ENCODE results near the gene DNAH1.
A peak's percentile ranks its signal among the peaks of the same experiment; 100 is the strongest.

DNAH1 gene

DNA sequence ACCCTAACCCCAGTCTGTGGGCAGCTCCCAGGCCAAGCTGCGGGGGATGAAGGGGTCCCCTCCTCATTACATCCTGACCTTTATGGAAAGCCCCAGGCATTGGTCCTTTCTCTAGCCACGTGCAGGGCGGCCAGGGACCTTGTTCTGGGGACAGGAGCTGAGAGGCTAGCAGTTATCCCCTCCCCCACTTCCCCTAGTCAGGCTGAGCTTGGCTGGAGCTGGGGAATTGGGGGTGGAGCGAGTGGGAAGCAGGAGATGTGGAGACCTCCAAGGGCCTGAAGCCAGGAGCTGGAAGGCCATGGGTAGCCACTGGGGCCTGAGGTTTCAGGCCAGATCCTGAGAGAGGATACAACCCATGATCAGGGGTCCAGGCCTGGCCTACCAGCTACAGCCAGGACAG, 45.8 kb downstream of the DNAH1 start:
- no peak overlapping the region for H3K9ac ChIP-seq
- H4K20me1 ChIP-seq = no peaks in the 10 kb centered on the region
- H3K27ac ChIP-seq = no peak overlapping the region
- H3K4me1 ChIP-seq = peaks cover 10% of the 10 kb centered on the region; the same call in 1 of the 2 replicates
- TF ChIP-seq Cebpa-rat (IDR thresholded peaks at IDR 0.05) = no peak
- no peak overlapping the region for H3K4me3 ChIP-seq
- H3K27me3 ChIP-seq = no peaks in the 10 kb centered on the region
- no peak overlapping the region for H3K4me2 ChIP-seq
- peaks cover 95% of the 10 kb centered on the region for H3K36me3 ChIP-seq
- H3K9me3 ChIP-seq = no peaks in the 10 kb centered on the region

DNA sequence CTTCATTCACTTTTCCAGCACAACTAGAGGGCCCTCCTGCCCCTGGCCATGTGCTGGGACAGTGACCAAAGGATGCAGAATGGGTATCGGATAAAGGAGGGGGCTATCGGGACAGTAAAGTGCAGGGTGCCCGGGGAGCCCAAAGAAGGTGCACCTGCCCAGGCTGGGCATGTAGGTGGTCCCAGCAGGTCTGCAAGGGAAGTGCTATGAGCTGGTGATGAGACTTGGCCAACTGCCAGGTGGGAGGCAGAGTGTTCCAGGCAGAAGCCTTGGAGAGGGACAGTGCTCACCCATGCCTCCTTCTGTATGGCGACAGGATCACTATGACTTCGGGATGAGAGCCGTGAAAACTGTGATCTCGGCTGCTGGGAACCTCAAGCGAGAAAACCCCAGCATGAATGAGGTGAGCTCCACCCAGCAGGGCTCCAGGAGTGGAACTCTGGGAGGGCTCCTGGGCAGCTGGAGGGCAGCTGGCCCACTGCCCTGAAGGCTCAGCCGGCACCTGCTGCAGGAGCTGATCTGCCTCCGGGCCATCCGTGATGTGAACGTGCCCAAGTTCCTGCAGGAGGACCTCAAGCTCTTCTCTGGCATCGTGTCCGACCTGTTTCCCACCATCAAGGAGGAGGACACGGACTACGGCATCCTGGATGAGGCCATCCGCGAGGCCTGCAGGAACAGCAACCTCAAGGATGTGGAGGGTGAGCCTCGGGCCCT, 48.4 kb downstream of the DNAH1 start:
- TF ChIP-seq Cebpa-rat (IDR thresholded peaks at IDR 0.05) = no peak
- Histone ChIP-seq H3K9ac (no peak overlapping the region), H4K20me1 (no peaks in the 10 kb centered on the region), H3K27me3 (no peaks in the 10 kb centered on the region), H3K4me1 (peaks cover 10% of the 10 kb centered on the region; the same call in 1 of the 2 replicates), H3K4me3 (no peak overlapping the region), H3K36me3 (peaks cover 80% of the 10 kb centered on the region), H3K9me3 (no peaks in the 10 kb centered on the region), H3K27ac (no peak overlapping the region), H3K4me2 (no peak overlapping the region)

DNA sequence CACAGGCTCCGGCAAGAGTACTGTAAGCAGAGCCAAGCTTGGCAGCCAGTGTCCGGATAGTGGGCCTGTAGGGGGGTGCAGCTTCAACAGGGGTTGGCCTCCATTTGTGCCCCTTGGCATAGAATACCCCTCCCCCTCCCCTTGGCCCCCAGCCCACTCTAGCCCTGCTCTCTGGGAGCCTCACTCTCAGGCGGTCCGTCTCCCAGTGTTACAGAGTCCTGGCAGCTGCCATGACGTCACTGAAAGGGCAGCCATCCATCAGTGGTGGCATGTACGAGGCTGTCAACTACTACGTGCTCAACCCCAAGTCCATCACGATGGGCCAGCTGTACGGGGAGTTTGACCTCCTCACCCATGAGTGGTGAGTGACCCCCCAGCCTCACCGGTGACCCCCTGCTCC, 50.4 kb downstream of the DNAH1 start:
- Histone ChIP-seq H3K4me1 (peaks cover 10% of the 10 kb centered on the region; the same call in 1 of the 2 replicates), H3K27ac (no peak overlapping the region), H4K20me1 (no peaks in the 10 kb centered on the region), H3K4me3 (no peak overlapping the region), H3K9ac (no peak overlapping the region), H3K36me3 (peaks cover 73% of the 10 kb centered on the region), H3K9me3 (no peaks in the 10 kb centered on the region), H3K27me3 (no peaks in the 10 kb centered on the region), H3K4me2 (no peak overlapping the region)
- TF ChIP-seq Cebpa-rat (IDR thresholded peaks at IDR 0.05) = no peak

GRCh38 chr3:52367891-52368880, 52.1 kb downstream of the DNAH1 start:
- H3K4me3 ChIP-seq = no peak overlapping the region
- no peak overlapping the region for H3K27ac ChIP-seq
- no peaks in the 10 kb centered on the region for H4K20me1 ChIP-seq
- H3K4me2 ChIP-seq = no peak overlapping the region
- H3K4me1 ChIP-seq = peaks cover 13% of the 10 kb centered on the region
- no peak for TF ChIP-seq Cebpa-rat (IDR thresholded peaks at IDR 0.05)
- no peaks in the 10 kb centered on the region for H3K9me3 ChIP-seq
- H3K27me3 ChIP-seq = no peaks in the 10 kb centered on the region
- H3K36me3 ChIP-seq = peaks cover 62% of the 10 kb centered on the region
- H3K9ac ChIP-seq = no peak overlapping the region

- H3K9ac ChIP-seq = no peak overlapping the region
- H3K4me1 ChIP-seq = peaks cover 35% of the 10 kb centered on the region
- no peak overlapping the region for H3K4me2 ChIP-seq
- H3K36me3 ChIP-seq = peaks cover 43% of the 10 kb centered on the region
- H4K20me1 ChIP-seq = no peaks in the 10 kb centered on the region
- H3K9me3 ChIP-seq = no peaks in the 10 kb centered on the region
- no peak for TF ChIP-seq Cebpa-rat (IDR thresholded peaks at IDR 0.05)
- H3K27ac ChIP-seq = no peak overlapping the region
- no peaks in the 10 kb centered on the region for H3K27me3 ChIP-seq
- H3K4me3 ChIP-seq = no peak overlapping the region
Observed at GRCh38 chr3:52370531-52370930, 54.4 kb downstream of the DNAH1 start.

DNA sequence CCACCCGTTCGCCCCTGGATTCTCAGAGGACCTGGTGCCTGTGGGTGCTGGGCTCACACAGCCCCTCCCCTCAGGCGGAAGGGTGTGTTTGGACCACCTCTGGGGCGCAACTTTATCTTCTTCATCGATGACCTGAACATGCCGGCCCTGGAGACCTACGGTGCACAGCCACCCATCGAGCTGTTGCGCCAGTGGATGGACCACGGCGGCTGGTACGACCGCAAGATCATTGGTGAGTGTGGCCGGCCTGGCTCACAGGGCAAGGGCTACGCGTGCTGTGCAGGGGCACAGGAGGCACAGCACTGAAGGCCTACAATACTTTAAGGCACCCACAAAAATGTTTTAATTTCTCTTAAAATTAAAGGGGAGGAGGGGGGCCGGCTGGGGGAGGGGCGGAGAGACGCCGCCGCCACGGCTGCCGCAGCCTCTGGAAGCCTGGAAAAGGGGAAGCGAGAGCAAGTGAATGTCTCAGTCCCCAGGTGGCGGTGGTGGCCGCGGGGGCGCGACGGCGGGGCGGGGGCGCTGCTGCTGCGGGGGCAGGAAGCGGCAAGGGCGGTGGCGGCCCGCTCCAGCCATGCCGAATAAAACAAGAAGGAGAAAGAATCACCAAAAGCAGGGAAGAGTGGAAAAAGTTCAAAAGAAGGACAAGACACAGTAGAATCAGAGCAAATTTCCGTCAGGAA, 56.8 kb downstream of the DNAH1 start:
- Histone ChIP-seq H3K4me2 (peak overlapping the region; percentile 76), H4K20me1 (no peaks in the 10 kb centered on the region), H3K4me1 (peaks cover 35% of the 10 kb centered on the region), H3K4me3 (no peak overlapping the region), H3K36me3 (peaks cover 35% of the 10 kb centered on the region; the same call in 1 of the 2 replicates), H3K27me3 (no peaks in the 10 kb centered on the region), H3K27ac (peak overlapping the region; percentile 49; the same call in 1 of the 2 replicates), H3K9me3 (no peaks in the 10 kb centered on the region), H3K9ac (0 out of 2 replicates have a peak overlapping the region, but pooled peaks have one; percentile 1)
- no peak for TF ChIP-seq Cebpa-rat (IDR thresholded peaks at IDR 0.05)

GRCh38 chr3:52373676-52374075, 57.6 kb downstream of the DNAH1 start:
- peak overlapping the region; percentile 76 for H3K4me2 ChIP-seq
- peaks cover 37% of the 10 kb centered on the region for H3K4me1 ChIP-seq
- H3K36me3 ChIP-seq = peaks cover 32% of the 10 kb centered on the region; the same call in 1 of the 2 replicates
- no peaks in the 10 kb centered on the region for H3K27me3 ChIP-seq
- H3K27ac ChIP-seq = no peak overlapping the region
- TF ChIP-seq Cebpa-rat (IDR thresholded peaks at IDR 0.05) = no peak
- H3K4me3 ChIP-seq = no peak overlapping the region
- 0 out of 2 replicates have a peak overlapping the region, but pooled peaks have one; percentile 1 for H3K9ac ChIP-seq
- H3K9me3 ChIP-seq = no peaks in the 10 kb centered on the region
- no peaks in the 10 kb centered on the region for H4K20me1 ChIP-seq

- Histone ChIP-seq H3K27me3 (no peaks in the 10 kb centered on the region), H4K20me1 (no peaks in the 10 kb centered on the region), H3K4me1 (peaks cover 41% of the 10 kb centered on the region), H3K27ac (no peak overlapping the region), H3K4me3 (no peak overlapping the region), H3K36me3 (peaks cover 32% of the 10 kb centered on the region; the same call in 1 of the 2 replicates), H3K9ac (no peak overlapping the region), H3K9me3 (no peaks in the 10 kb centered on the region), H3K4me2 (peak overlapping the region; percentile 76)
- TF ChIP-seq Cebpa-rat (IDR thresholded peaks at IDR 0.05) = no peak
Observed at GRCh38 chr3:52374173-52374572, 58.1 kb downstream of the DNAH1 start.

DNA sequence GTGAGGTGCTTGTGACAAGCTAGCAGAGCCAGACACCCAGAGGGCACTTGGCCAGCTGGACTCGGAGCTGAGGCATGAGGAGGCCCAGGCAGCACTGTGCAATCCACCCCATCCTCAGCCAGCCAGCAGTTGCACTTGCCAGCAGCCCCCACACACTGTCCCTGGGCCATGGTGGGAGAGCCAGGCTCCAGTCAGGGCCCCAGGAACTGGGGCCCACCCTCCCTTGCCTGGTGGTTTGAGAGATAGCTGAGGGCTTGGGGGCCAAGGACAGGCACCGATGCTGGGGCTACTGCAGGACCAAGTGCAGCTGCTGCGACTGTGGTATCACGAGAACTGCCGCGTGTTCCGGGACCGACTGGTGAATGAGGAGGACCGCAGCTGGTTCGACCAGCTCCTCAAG, 63.5 kb downstream of the DNAH1 start:
- peaks cover 28% of the 10 kb centered on the region for H3K4me1 ChIP-seq
- TF ChIP-seq Cebpa-rat (IDR thresholded peaks at IDR 0.05) = no peak
- no peaks in the 10 kb centered on the region for H3K9me3 ChIP-seq
- H3K36me3 ChIP-seq = peaks cover 13% of the 10 kb centered on the region; the same call in 1 of the 2 replicates
- H3K4me3 ChIP-seq = no peak overlapping the region
- no peak overlapping the region for H3K4me2 ChIP-seq
- no peak overlapping the region for H3K27ac ChIP-seq
- H3K27me3 ChIP-seq = no peaks in the 10 kb centered on the region
- no peaks in the 10 kb centered on the region for H4K20me1 ChIP-seq
- H3K9ac ChIP-seq = no peak overlapping the region
